Measurements from ENCODE around the gene GMEB1. TPM values are rescaled to one million over a fixed set of nuclear protein-coding genes. Genes with fewer than 3 reads are reported as not detected.
A peak's percentile ranks its signal among the peaks of the same experiment; 100 is the strongest.

The GMEB1 gene
- total RNA-seq, 3 donors from 2014 or later (not counting 1 experiment from before 2014, with no cell fraction given), result 26.1 to 29.1 (median 28.3) TPM

DNA sequence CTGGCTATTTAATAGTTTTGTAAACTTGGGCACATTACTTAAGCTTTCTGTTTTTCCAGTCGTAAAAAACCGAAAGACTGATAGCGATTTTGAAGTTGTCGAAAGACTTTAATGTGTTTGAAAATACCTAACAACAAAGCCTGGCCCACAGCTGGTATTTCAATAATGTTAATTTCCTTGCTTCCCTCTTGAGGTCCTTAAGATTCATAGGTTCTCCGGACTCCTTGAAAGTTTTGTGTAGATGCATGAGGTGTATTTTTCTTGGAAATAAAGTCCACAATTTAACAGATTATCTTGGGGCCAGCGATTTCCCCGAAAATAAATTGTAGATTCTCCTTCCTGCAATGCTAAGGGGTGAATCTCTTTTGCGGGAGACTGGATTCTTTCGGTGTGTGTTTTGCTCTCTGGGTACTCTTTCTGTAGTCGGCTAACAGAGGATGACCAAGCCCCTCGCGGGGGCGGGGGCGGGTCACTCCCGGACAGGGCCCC lies 67.4 kb downstream of the GMEB1 start:
- no peak for ATAC-seq
- peak overlapping the region; percentile 90 for H3K27ac ChIP-seq (ENCODE audit: low read length)
- peak overlapping the region; percentile 90 to 93 for H3K27ac Mint-ChIP-seq

DNA sequence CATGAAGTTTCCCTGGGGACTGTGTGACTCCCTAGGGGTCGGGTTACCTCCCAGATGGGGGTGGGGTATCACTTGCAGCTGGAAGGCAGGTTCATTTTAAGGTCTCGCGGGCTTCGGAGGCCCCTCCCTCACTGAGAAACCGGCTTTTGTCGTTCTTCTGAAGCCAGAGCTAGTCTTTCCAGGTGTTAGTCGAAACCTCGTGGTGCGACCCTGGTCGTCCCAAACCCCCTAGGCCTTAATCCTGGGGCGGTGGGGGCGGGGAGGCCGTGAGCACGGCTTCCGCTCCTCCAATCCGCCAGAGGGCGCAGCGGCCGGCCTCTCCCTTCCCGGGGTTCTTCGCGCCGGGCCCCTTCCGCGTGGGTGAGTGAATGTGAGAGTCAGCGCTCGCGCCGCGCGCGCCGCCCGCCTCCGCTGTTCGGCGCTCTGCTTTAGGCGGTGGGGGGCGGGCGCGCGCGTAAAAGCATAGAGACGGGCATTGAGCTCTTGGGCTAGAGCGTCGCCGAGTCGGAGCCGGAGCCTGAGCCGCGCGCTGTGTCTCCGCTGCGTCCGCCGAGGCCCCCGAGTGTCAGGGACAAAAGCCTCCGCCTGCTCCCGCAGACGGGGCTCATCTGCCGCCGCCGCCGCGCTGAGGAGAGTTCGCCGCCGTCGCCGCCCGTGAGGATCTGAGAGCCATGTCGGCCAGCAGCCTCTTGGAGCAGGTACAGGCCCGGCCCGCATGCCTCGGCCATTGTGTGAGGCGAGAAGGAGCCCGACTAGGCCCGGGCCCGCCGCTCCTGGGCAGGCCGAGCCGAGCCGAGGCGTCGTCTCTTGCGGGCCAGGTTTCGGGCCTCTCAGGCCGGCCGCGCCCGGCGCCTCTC lies 68.1 kb downstream of the GMEB1 start, which contains the start of gene YTHDF2:
Gene YTHDF2 (plus strand): TSS at position 491 of the 857 bp plus-strand sequence. CDS start 181 bp downstream, at position 672.
- Histone ChIP-seq H3K27me3 (ENCODE audit: control insufficient read depth, insufficient read depth, low read length) (no peaks in the 10 kb centered on the region), H3K4me1 (ENCODE audit: control insufficient read depth, insufficient read depth, low read length) (peaks cover 27% of the 10 kb centered on the region), H3K9me3 (ENCODE audit: control insufficient read depth, insufficient read depth, low read length) (no peaks in the 10 kb centered on the region), H3K27ac (ENCODE audit: low read length) (peak within 1 kb of the TSS; percentile 90), H3K36me3 (ENCODE audit: control insufficient read depth, insufficient read depth, low read length) (peaks cover 25% of the 10 kb centered on the region), H3K4me3 (ENCODE audit: low read length) (peak within 1 kb of the TSS; percentile 92)
- peak within 1 kb of the TSS; percentile 95 for H3K4me3 Mint-ChIP-seq
- peak within 1 kb of the TSS; percentile 90 to 93 for H3K27ac Mint-ChIP-seq
- H3K4me1 Mint-ChIP-seq, result peaks cover 35 to 39% of the 10 kb centered on the region in 2 donors
- DNase-seq, result peak; percentile 96 to 99
- H3K36me3 Mint-ChIP-seq, result peaks cover 10% of the 10 kb centered on the region
- intact Hi-C loops (cut with micrococcal nuclease), result loop anchor here (1.0 to 10.0 kb wide), 8 partner anchors 68 to 1582 kb away; partner anchors contain the start of genes GMEB1, RCC1, RNU11 and SLC9A1
- TF ChIP-seq, protein P1, sequence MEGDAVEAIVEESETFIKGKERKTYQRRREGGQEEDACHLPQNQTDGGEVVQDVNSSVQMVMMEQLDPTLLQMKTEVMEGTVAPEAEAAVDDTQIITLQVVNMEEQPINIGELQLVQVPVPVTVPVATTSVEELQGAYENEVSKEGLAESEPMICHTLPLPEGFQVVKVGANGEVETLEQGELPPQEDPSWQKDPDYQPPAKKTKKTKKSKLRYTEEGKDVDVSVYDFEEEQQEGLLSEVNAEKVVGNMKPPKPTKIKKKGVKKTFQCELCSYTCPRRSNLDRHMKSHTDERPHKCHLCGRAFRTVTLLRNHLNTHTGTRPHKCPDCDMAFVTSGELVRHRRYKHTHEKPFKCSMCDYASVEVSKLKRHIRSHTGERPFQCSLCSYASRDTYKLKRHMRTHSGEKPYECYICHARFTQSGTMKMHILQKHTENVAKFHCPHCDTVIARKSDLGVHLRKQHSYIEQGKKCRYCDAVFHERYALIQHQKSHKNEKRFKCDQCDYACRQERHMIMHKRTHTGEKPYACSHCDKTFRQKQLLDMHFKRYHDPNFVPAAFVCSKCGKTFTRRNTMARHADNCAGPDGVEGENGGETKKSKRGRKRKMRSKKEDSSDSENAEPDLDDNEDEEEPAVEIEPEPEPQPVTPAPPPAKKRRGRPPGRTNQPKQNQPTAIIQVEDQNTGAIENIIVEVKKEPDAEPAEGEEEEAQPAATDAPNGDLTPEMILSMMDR (IDR thresholded peaks at IDR 0.05), result peak; percentile 82
- no peaks in the 10 kb centered on the region for H3K9me3 Mint-ChIP-seq
- ATAC-seq, result peak; percentile 93 to 99 (median 94)
- WGBS (ENCODE audit: insufficient coverage), result under 1% methylated on average over 92 of the region's 92 CpGs
- no peaks in the 10 kb centered on the region for H3K27me3 Mint-ChIP-seq (ENCODE audit: low read depth in 2 of 2)

More for the DNA sequence above, 67.4 kb downstream of the GMEB1 start:
- H3K27me3 ChIP-seq (ENCODE audit: control insufficient read depth, insufficient read depth, low read length), result no peaks in the 10 kb centered on the region
- peaks cover 34 to 39% of the 10 kb centered on the region in 2 donors for H3K4me1 Mint-ChIP-seq
- peaks cover 10% of the 10 kb centered on the region for H3K36me3 Mint-ChIP-seq
- TF ChIP-seq, protein P1 (IDR thresholded peaks at IDR 0.05), result no peak
- H3K4me3 Mint-ChIP-seq, result peak overlapping the region; percentile 95
- intact Hi-C loops (cut with micrococcal nuclease), result loop anchor here (1.0 to 10.0 kb wide), 8 partner anchors 67 to 1581 kb away; partner anchors contain the start of genes GMEB1, RCC1, RNU11 and SLC9A1
- H3K27me3 Mint-ChIP-seq (ENCODE audit: low read depth in 2 of 2), result no peaks in the 10 kb centered on the region
- peak overlapping the region; percentile 48 for H3K4me3 ChIP-seq (ENCODE audit: low read length)
- H3K9me3 ChIP-seq (ENCODE audit: control insufficient read depth, insufficient read depth, low read length), result no peaks in the 10 kb centered on the region
- peaks cover 23% of the 10 kb centered on the region for H3K4me1 ChIP-seq (ENCODE audit: control insufficient read depth, insufficient read depth, low read length)
- no peaks in the 10 kb centered on the region for H3K9me3 Mint-ChIP-seq
- DNase-seq, result peak in 1 of 2 donors; percentile 14
- 24% methylated on average over 14 of the region's 15 CpGs for WGBS (ENCODE audit: insufficient coverage)
- H3K36me3 ChIP-seq (ENCODE audit: control insufficient read depth, insufficient read depth, low read length), result peaks cover 20% of the 10 kb centered on the region

DNA sequence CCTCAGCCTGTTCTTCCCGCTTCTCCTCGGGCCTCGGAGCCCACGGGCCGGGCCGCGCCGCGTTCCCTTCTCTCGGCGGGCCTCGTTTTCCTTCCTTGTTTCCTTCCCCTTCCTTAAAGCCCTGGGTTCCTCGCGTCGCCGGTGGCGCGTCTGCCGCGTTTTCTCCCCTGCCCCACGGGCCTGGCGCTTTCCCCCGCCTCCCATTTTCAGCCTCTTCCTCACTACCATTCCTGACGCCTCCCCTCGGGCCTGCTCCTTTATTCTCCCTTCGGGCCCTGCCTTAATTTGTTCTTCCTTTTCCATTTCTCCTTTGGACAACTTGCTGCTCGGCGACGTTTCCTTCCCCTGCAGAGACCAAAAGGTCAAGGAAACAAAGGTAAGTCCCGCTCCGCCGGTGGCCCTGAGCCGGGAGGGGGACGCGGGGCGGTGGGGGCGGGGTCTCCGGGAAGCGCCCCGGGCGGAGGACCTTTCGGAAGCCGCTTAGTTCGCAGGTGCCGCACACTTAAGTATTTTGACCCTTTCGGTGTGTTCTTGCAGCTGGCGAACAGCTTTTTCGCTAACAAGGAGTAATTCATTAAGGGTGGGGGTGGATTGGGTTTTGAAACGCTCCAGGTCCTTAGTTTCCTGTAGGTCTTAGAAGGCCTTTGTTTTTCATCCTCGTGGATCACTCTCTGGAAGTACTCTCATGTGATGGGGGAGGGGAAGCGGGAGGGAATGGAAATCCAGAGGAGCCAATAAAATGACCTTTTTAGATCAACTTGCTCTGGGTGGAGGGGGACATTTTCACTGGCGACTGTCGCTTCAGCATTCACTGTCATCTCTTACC lies 68.9 kb downstream of the GMEB1 start:
- under 1% methylated on average over 51 of the region's 53 CpGs for WGBS (ENCODE audit: insufficient coverage)
- peak in 1 of 3 donors; percentile 0 for ATAC-seq
- no peaks in the 10 kb centered on the region for H3K27me3 ChIP-seq (ENCODE audit: control insufficient read depth, insufficient read depth, low read length)
- Mint-ChIP-seq H3K4me1 (peaks cover 43 to 45% of the 10 kb centered on the region in 2 donors), H3K27ac (peak overlapping the region; percentile 90 to 93), H3K9me3 (no peaks in the 10 kb centered on the region), H3K27me3 (ENCODE audit: low read depth in 2 of 2) (no peaks in the 10 kb centered on the region), H3K36me3 (peaks cover 10% of the 10 kb centered on the region), H3K4me3 (peak overlapping the region; percentile 95)
- H3K4me3 ChIP-seq (ENCODE audit: low read length), result peak overlapping the region; percentile 92
- peaks cover 33% of the 10 kb centered on the region for H3K36me3 ChIP-seq (ENCODE audit: control insufficient read depth, insufficient read depth, low read length)
- peaks cover 29% of the 10 kb centered on the region for H3K4me1 ChIP-seq (ENCODE audit: control insufficient read depth, insufficient read depth, low read length)
- peak in 1 of 2 donors; percentile 68 for DNase-seq
- intact Hi-C loops (cut with micrococcal nuclease), result loop anchor here (2.0 to 10.0 kb wide), 6 partner anchors 69 to 1583 kb away; partner anchors contain the start of genes GMEB1, RCC1 and SLC9A1
- no peaks in the 10 kb centered on the region for H3K9me3 ChIP-seq (ENCODE audit: control insufficient read depth, insufficient read depth, low read length)
- peak overlapping the region; percentile 90 for H3K27ac ChIP-seq (ENCODE audit: low read length)
- TF ChIP-seq, protein P1 (IDR thresholded peaks at IDR 0.05), result no peak

All from natural killer cell (primary cell).